A673 (cell line): ENCODE measurements around the gene NPY1R. TPM values are rescaled to one million over a fixed set of nuclear protein-coding genes. Genes with fewer than 3 reads are reported as not detected.

ENCODE experiments used
- BruUV-seq: library from RNA; stranded (reverse); fragments of 400-500 nt; replicated peaks from 2 replicates; lab custom pipeline; 2021; lab: Mats Ljungman, UMichigan
- CTCF ChIA-PET: fragments of 300-600 bp; sonication (Branson Sonifier 250); formaldehyde crosslinking; loops from one replicate; lab custom pipeline; 2022; ENCODE audit warnings: antibody characterized with exemption; lab: Charles Lee
- POLR2A ChIA-PET: fragments of 300-600 bp; sonication (Branson Sonifier 250); formaldehyde crosslinking; loops from one replicate; lab custom pipeline; 2022; ENCODE audit warnings: antibody characterized with exemption; ENCODE audit not compliant: low non-redundant PET; lab: Charles Lee
- DNase-seq: peaks from one replicate; pipeline ENCODE4 v3.0.0-alpha.2; 2015; ENCODE audit warnings: low spot score
- H3K27ac ChIP-seq: fragments of 200-600 bp; sonication (generic); 2 replicates; pipeline ENCODE4 v1.5.1; 2016; ENCODE audit warnings: mixed run types, low read depth, mild to moderate bottlenecking, mixed read lengths, antibody characterized with exemption, low read length; ENCODE audit not compliant: poor library complexity, severe bottlenecking
- H3K27me3 ChIP-seq: fragments of 200-600 bp; sonication (generic); replicated peaks from 2 replicates; pipeline ENCODE4 v1.6.1; 2017; ENCODE audit warnings: mixed run types, low read depth, mild to moderate bottlenecking, mixed read lengths, antibody characterized with exemption, low read length; ENCODE audit not compliant: insufficient read depth, poor library complexity
- H3K36me3 ChIP-seq: fragments of 200-600 bp; sonication (generic); 2 replicates; pipeline ENCODE4 v1.6.1; 2016; ENCODE audit warnings: mixed run types, mild to moderate bottlenecking, mixed read lengths, antibody characterized with exemption, low read length; ENCODE audit not compliant: insufficient read depth, poor library complexity, severe bottlenecking
- H3K4me1 ChIP-seq: fragments of 200-600 bp; sonication (generic); 2 replicates; pipeline ENCODE4 v1.6.1; 2017; ENCODE audit warnings: mixed run types, mild to moderate bottlenecking, mixed read lengths, antibody characterized with exemption, low read length; ENCODE audit not compliant: insufficient read depth, poor library complexity, severe bottlenecking
- H3K4me3 ChIP-seq: fragments of 200-600 bp; sonication (generic); 2 replicates; pipeline ENCODE4 v1.5.1; 2016; ENCODE audit warnings: low read depth, mixed run types, mild to moderate bottlenecking, mixed read lengths, low read length; ENCODE audit not compliant: poor library complexity, severe bottlenecking
- H3K9me3 ChIP-seq: fragments of 200-600 bp; sonication (generic); 2 replicates; pipeline ENCODE4 v1.6.1; 2016; ENCODE audit warnings: mixed run types, low read depth, mild to moderate bottlenecking, mixed read lengths, antibody characterized with exemption, low read length; ENCODE audit not compliant: poor library complexity, severe bottlenecking
- CTCF ChIP-seq: fragments of 300-800, 200-600 bp; sonication (generic); conservative IDR thresholded peaks from 2 replicates; pipeline ENCODE4 v1.5.1; 2017; ENCODE audit warnings: low read depth, mild to moderate bottlenecking, antibody characterized with exemption, low read length, moderate library complexity, mixed read lengths
- EZH2 ChIP-seq: fragments of 200-600 bp; sonication (generic); IDR thresholded peaks from 2 replicates; pipeline ENCODE4 v1.6.1; 2017; ENCODE audit warnings: borderline replicate concordance, low read depth, mild to moderate bottlenecking, mixed read lengths, antibody characterized with exemption, low read length; ENCODE audit not compliant: poor library complexity, severe bottlenecking
- intact Hi-C: fragments of 100-400 bp; cut with micrococcal nuclease; formaldehyde crosslinking; loops from one replicate; pipeline ENCODE4 v1.10.0; 2022; ENCODE audit not compliant: unreplicated experiment
- total RNA-seq: library from RNA; stranded (reverse); gene quantifications from 2 replicates; pipeline ENCODE4 v1.2.3, GENCODE V29; 2021

NPY1R gene
- total RNA-seq, 1 experiment from 2014 or later, result 64.4 TPM

- H3K27me3 ChIP-seq, result no peaks in the 10 kb centered on the region
- no peak overlapping the region for H3K27ac ChIP-seq
- POLR2A ChIA-PET, result no interaction called here
- DNase-seq, result no peak
- intact Hi-C loops, result no loop called here
- CTCF ChIA-PET, result no interaction called here
- no TSS peak for BruUV-seq
- no peaks in the 10 kb centered on the region for H3K4me1 ChIP-seq
- H3K9me3 ChIP-seq, result no peaks in the 10 kb centered on the region
- H3K4me3 ChIP-seq, result no peak overlapping the region
- no peak for TF ChIP-seq CTCF
- no peak for TF ChIP-seq EZH2
- H3K36me3 ChIP-seq, result no peaks in the 10 kb centered on the region
Measured at GRCh38 chr4:163372029-163372428, 39.6 kb upstream of the NPY1R start.

- intact Hi-C loops, result no loop called here
- H3K27ac ChIP-seq, result no peak overlapping the region
- no peaks in the 10 kb centered on the region for H3K27me3 ChIP-seq
- H3K4me3 ChIP-seq, result no peak overlapping the region
- H3K9me3 ChIP-seq, result no peaks in the 10 kb centered on the region
- H3K4me1 ChIP-seq, result no peaks in the 10 kb centered on the region
- no peak for DNase-seq
- no TSS peak for BruUV-seq
- H3K36me3 ChIP-seq, result no peaks in the 10 kb centered on the region
- ChIA-PET POLR2A (no interaction called here), CTCF (no interaction called here)
- TF ChIP-seq EZH2, result no peak
Measured at GRCh38 chr4:163367651-163368050, 35.3 kb upstream of the NPY1R start.

GRCh38 chr4:163356104-163356503 lies 23.7 kb upstream of the NPY1R start:
- Histone ChIP-seq H3K4me3 (no peak overlapping the region), H3K36me3 (no peaks in the 10 kb centered on the region), H3K9me3 (no peaks in the 10 kb centered on the region), H3K27me3 (no peaks in the 10 kb centered on the region), H3K27ac (no peak overlapping the region), H3K4me1 (no peaks in the 10 kb centered on the region)
- DNase-seq, result no peak
- TF ChIP-seq EZH2, result no peak
- peak; percentile 23; the same call in 1 of the 2 replicates for TF ChIP-seq CTCF
- intact Hi-C loops, result no loop called here
- ChIA-PET POLR2A (no interaction called here), CTCF (interaction anchor here (0.6 kb wide), 1 partner anchor 604 kb away, joined by 4 read pairs; no protein-coding TSS in a partner anchor)
- BruUV-seq, result no TSS peak

- intact Hi-C loops, result no loop called here
- BruUV-seq, result no TSS peak
Measured at GRCh38 chr4:163353054-163353453, 20.7 kb upstream of the NPY1R start.

More at GRCh38 chr4:163353054-163353453, 20.7 kb upstream of the NPY1R start:
- Histone ChIP-seq H3K4me3 (no peak overlapping the region), H3K4me1 (no peaks in the 10 kb centered on the region), H3K27me3 (no peaks in the 10 kb centered on the region), H3K9me3 (no peaks in the 10 kb centered on the region), H3K36me3 (peaks cover 5% of the 10 kb centered on the region), H3K27ac (no peak overlapping the region)
- TF ChIP-seq EZH2, result no peak
- no peak for TF ChIP-seq CTCF
- POLR2A ChIA-PET, result no interaction called here
- CTCF ChIA-PET, result no interaction called here
- DNase-seq, result no peak
